Neural progenitor cell (in vitro differentiated cells): ENCODE measurements around the gene PRELID2.

Experiments
- EZH2 ChIP-seq: fragments of 200-600 bp; sonication (generic); IDR thresholded peaks from 2 replicates; pipeline ENCODE4 v1.6.1; 2017; ENCODE audit warnings: antibody characterized with exemption, mild to moderate bottlenecking, moderate library complexity
- EZH2phosphoT487 ChIP-seq: fragments of 200-600 bp; sonication (generic); IDR thresholded peaks from 2 replicates; pipeline ENCODE4 v1.6.1; 2017; ENCODE audit warnings: antibody characterized with exemption
- TF ChIP-seq, protein P1 (sequence below): fragments of 200-600 bp; sonication (generic); IDR thresholded peaks from 2 replicates; pipeline ENCODE4 v1.5.1; 2017; ENCODE audit warnings: antibody characterized with exemption, mild to moderate bottlenecking

- TF ChIP-seq, protein P1, sequence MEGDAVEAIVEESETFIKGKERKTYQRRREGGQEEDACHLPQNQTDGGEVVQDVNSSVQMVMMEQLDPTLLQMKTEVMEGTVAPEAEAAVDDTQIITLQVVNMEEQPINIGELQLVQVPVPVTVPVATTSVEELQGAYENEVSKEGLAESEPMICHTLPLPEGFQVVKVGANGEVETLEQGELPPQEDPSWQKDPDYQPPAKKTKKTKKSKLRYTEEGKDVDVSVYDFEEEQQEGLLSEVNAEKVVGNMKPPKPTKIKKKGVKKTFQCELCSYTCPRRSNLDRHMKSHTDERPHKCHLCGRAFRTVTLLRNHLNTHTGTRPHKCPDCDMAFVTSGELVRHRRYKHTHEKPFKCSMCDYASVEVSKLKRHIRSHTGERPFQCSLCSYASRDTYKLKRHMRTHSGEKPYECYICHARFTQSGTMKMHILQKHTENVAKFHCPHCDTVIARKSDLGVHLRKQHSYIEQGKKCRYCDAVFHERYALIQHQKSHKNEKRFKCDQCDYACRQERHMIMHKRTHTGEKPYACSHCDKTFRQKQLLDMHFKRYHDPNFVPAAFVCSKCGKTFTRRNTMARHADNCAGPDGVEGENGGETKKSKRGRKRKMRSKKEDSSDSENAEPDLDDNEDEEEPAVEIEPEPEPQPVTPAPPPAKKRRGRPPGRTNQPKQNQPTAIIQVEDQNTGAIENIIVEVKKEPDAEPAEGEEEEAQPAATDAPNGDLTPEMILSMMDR = no peak
- TF ChIP-seq EZH2 = no peak
- no peak for TF ChIP-seq EZH2phosphoT487
These were observed 10.9 kb upstream of the PRELID2 start for GRCh38 chr5:145846081-145846480.
